NCI-H1694 (cell line): Measurements from ENCODE around the gene IP6K3.

Source experiments
- DNase-seq: peaks from one replicate; lab custom pipeline; 2025; lab: John Stamatoyannopoulos, UW

The IP6K3 gene

GRCh38 chr6:33746651-33747100, at the start of gene IP6K3:
Gene IP6K3 (minus strand): TSS chr6:33746905. CDS start chr6:33735476, 11,429 bp downstream.
- no peak for DNase-seq

- no peak for DNase-seq
These were observed 48.4 kb upstream of the IP6K3 start for GRCh38 chr6:33794910-33795623.

GRCh38 chr6:33792981-33793380, 46.3 kb upstream of the IP6K3 start:
- no peak for DNase-seq

GRCh38 chr6:33791620-33792019, 44.9 kb upstream of the IP6K3 start:
- no peak for DNase-seq

- no peak for DNase-seq
These were observed 44.2 kb upstream of the IP6K3 start for GRCh38 chr6:33790910-33791309.

GRCh38 chr6:33790379-33790778, 43.7 kb upstream of the IP6K3 start:
- no peak for DNase-seq

- DNase-seq, result no peak
These were observed 42.8 kb upstream of the IP6K3 start for GRCh38 chr6:33789550-33789895.

- DNase-seq, result peak; percentile 52
These were observed 42.2 kb upstream of the IP6K3 start, which contains the start of gene LEMD2 for GRCh38 chr6:33788694-33789549. Gene LEMD2 (minus strand): TSS chr6:33789130. CDS start chr6:33789116, 14 bp downstream.

GRCh38 chr6:33787954-33788693, 41.4 kb upstream of the IP6K3 start:
- DNase-seq, result no peak

- DNase-seq, result no peak
These were observed 40.7 kb upstream of the IP6K3 start for GRCh38 chr6:33787346-33787953.

GRCh38 chr6:33786736-33787135, 40.0 kb upstream of the IP6K3 start:
- no peak for DNase-seq

GRCh38 chr6:33785778-33786177, 39.1 kb upstream of the IP6K3 start:
- DNase-seq, result no peak

- DNase-seq, result no peak
These were observed 38.1 kb upstream of the IP6K3 start for GRCh38 chr6:33784787-33785186.

- DNase-seq, result no peak
These were observed 37.2 kb upstream of the IP6K3 start for GRCh38 chr6:33783781-33784520.

- DNase-seq, result no peak
These were observed 35.9 kb upstream of the IP6K3 start for GRCh38 chr6:33782561-33782960.

GRCh38 chr6:33781131-33781975, 34.6 kb upstream of the IP6K3 start:
- DNase-seq, result no peak

- no peak for DNase-seq
These were observed 33.2 kb upstream of the IP6K3 start for GRCh38 chr6:33779895-33780294.

- DNase-seq, result peak; percentile 36
These were observed 32.6 kb upstream of the IP6K3 start for GRCh38 chr6:33779290-33779689.

- DNase-seq, result no peak
These were observed 31.9 kb upstream of the IP6K3 start for GRCh38 chr6:33778444-33779121.
